Mesothelial cell of epicardium (in vitro differentiated cells): Measurements from ENCODE around the gene RIN1. TPM values are rescaled to one million over a fixed set of nuclear protein-coding genes. Genes with fewer than 3 reads are reported as not detected.

ENCODE experiments used
- DNase-seq, 2 experiments: peaks; one replicate each; pipeline ENCODE4 v3.0.0; 2021; ENCODE audit warnings: low spot score in 2 of 2; ENCODE audit not compliant: unreplicated experiment in 2 of 2
- H3K27ac Mint-ChIP-seq: 2 replicates; pipeline ENCODE4 v1.8.0; 2021; ENCODE audit warnings: mixed read lengths
- H3K27me3 Mint-ChIP-seq: 2 replicates; pipeline ENCODE4 v1.8.0; 2021; ENCODE audit warnings: low read depth, mixed read lengths
- H3K36me3 Mint-ChIP-seq: 2 replicates; pipeline ENCODE4 v1.8.0; 2021; ENCODE audit warnings: mixed read lengths
- H3K4me1 Mint-ChIP-seq: 2 replicates; pipeline ENCODE4 v1.8.0; 2021; ENCODE audit warnings: mixed read lengths
- H3K4me3 Mint-ChIP-seq: 2 replicates; pipeline ENCODE4 v1.8.0; 2021; ENCODE audit warnings: mild to moderate bottlenecking, moderate library complexity, mixed read lengths
- H3K9me3 Mint-ChIP-seq: 2 replicates; pipeline ENCODE4 v1.8.0; 2021; ENCODE audit warnings: mixed read lengths
- total RNA-seq: library from RNA; stranded (reverse); gene quantifications from 3 replicates; pipeline ENCODE4 v1.2.1, GENCODE V29; 2021
- TF ChIP-seq, protein P1 (sequence below): fragments of 200-600 bp; sonication (generic); IDR thresholded peaks from one replicate; pipeline ENCODE4 v1.5.0; 2021; ENCODE audit warnings: antibody characterized with exemption; ENCODE audit not compliant: unreplicated experiment

Gene RIN1
- total RNA-seq, 1 donor from 2014 or later, result 7.1 TPM

DNA sequence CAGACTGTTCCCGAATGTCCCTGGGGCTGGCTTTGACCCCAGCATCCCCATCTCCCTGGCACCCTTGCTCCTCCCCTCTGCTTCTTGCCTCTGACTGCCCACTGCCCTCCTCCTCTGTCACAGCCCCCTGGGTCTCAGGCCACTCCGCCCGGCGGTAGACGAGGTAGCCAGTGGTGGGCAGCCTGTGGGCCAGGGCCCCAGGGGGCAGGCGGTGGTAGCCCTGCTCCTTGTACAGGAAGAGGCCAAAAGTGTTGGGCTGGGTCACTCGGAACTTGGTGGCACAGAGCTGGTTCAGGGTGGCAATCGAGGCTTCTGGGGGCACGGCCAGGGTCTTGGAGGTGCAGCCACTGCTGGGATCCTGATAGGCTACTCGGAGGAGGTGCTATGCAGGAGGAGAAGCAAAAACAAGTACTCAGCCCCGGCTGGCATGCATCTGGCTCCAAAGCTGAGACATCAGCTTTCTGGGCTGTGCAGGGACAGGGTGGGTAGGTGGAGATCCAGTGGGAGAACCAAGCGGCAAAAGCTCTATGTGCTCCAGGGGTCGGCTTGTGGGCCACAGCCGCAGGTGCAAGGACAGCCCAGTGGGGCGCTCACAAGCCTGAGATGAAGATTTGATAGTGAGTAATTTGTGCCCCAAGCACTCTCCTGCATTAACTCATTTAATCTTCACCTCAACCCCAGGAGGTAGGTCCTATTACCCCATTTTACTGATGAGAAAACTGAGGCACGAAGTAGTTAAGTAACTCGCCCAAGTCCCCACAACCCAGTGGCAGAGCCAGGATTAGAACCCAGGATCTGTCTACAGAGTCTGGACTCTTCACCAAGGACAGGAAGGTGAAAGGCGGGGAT lies 3.6 kb downstream of the RIN1 start:
- H3K4me1 Mint-ChIP-seq, result peaks cover 24% of the 10 kb centered on the region
- no peak overlapping the region for H3K27ac Mint-ChIP-seq
- peaks cover 7% of the 10 kb centered on the region for H3K27me3 Mint-ChIP-seq
- H3K4me3 Mint-ChIP-seq, result no peak overlapping the region
- DNase-seq, result no peak
- no peaks in the 10 kb centered on the region for H3K36me3 Mint-ChIP-seq
- no peaks in the 10 kb centered on the region for H3K9me3 Mint-ChIP-seq
- TF ChIP-seq, protein P1, sequence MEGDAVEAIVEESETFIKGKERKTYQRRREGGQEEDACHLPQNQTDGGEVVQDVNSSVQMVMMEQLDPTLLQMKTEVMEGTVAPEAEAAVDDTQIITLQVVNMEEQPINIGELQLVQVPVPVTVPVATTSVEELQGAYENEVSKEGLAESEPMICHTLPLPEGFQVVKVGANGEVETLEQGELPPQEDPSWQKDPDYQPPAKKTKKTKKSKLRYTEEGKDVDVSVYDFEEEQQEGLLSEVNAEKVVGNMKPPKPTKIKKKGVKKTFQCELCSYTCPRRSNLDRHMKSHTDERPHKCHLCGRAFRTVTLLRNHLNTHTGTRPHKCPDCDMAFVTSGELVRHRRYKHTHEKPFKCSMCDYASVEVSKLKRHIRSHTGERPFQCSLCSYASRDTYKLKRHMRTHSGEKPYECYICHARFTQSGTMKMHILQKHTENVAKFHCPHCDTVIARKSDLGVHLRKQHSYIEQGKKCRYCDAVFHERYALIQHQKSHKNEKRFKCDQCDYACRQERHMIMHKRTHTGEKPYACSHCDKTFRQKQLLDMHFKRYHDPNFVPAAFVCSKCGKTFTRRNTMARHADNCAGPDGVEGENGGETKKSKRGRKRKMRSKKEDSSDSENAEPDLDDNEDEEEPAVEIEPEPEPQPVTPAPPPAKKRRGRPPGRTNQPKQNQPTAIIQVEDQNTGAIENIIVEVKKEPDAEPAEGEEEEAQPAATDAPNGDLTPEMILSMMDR, result no peak

DNA sequence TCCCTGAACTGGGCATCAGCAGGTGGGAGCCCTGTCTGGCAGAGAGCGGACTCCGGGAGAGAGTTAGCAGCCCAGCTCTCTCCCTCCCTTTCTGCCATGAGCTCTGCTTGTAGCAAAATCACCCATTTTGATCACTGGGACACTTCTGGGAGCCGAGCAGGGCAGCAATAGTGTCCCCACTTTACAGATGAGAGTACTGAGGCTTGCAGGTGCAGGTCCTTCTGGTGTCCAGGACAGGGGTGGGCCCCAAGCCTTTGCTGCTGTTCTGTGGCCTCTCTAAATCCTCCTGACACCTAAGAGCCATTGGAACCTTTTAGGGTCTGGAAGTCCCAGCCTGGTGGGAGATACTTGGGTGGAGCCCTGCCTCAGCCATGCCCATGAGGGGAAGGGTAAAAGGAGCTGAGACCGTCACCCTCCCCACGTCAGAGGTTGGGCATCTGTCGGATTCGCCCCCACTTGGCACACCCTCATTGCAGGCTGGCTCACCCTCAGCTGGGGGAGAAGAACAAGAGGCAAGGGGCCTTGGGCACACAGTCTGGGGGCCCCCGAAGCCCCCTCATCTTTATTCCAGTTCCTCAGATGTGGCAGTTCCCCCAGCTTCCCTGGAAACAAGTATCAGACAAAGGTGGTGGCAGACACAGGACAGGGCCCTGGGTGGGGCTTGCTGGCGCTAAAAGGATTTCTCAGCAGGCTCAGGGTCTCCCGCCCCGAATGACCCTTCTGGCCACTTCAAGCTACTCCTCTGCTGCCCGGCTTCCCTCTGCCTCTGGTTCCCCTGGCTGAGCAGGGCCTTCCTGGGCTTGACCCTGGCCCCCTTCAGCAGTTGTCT lies 4.5 kb downstream of the RIN1 start:
- no peak overlapping the region for H3K4me3 Mint-ChIP-seq
- TF ChIP-seq, protein P1, result no peak
- H3K9me3 Mint-ChIP-seq, result no peaks in the 10 kb centered on the region
- no peaks in the 10 kb centered on the region for H3K36me3 Mint-ChIP-seq
- no peak for DNase-seq
- peaks cover 28% of the 10 kb centered on the region for H3K4me1 Mint-ChIP-seq
- H3K27ac Mint-ChIP-seq, result no peak overlapping the region
- H3K27me3 Mint-ChIP-seq, result peaks cover 7% of the 10 kb centered on the region

DNA sequence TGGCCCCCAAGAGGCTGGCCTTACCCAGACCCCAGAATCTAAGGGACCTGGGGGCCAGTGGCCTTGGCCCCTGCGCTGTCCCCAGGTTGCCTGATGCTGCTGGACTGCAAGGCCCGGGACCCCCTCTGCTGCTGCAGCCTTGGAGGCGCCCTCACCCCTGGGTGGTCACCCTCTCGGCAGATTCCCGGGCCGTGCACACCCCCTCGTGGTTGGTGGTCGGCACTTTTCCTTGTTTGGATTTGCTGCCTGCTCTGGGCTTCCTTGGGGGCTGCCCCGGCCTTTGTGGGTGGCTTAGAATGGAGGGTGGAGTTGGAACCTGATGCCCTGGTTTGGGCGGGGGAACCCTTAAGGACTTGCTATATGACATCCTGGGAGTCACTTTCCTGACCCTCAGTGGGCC lies 5.3 kb downstream of the RIN1 start:
- Mint-ChIP-seq H3K27me3 (peaks cover 3% of the 10 kb centered on the region), H3K9me3 (no peaks in the 10 kb centered on the region), H3K4me3 (no peak overlapping the region), H3K4me1 (peaks cover 27% of the 10 kb centered on the region), H3K36me3 (no peaks in the 10 kb centered on the region), H3K27ac (no peak overlapping the region)
- TF ChIP-seq, protein P1, result no peak
- DNase-seq, result no peak

DNA sequence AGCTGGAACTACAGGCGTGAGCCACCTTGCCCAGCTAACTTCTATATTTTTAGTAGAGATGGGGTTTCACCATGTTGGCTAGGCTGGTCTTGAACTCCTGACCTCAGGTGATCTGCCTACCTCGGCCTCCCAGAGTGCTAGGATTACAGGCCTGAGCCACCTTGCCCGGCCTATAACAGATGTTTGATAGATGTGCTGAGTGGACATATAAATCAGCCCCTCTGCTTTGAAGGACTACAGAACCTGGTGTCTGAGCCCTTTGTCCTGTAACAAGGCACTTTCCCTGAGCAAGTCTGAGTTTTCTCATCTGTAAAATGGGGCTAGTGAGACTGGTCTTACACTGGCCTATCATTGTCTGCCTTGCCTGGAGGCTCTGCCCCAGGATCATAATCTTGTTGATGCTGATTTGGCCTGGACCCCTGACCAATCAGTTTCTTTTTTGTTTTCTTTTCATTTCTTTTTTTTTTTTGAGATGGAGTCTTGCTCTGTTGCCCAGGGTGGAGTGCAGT lies 7.0 kb downstream of the RIN1 start:
- no peaks in the 10 kb centered on the region for H3K27me3 Mint-ChIP-seq
- H3K36me3 Mint-ChIP-seq, result no peaks in the 10 kb centered on the region
- DNase-seq, result no peak
- TF ChIP-seq, protein P1, result no peak
- H3K9me3 Mint-ChIP-seq, result no peaks in the 10 kb centered on the region
- peaks cover 38% of the 10 kb centered on the region for H3K4me1 Mint-ChIP-seq
- no peak overlapping the region for H3K27ac Mint-ChIP-seq
- no peak overlapping the region for H3K4me3 Mint-ChIP-seq

DNA sequence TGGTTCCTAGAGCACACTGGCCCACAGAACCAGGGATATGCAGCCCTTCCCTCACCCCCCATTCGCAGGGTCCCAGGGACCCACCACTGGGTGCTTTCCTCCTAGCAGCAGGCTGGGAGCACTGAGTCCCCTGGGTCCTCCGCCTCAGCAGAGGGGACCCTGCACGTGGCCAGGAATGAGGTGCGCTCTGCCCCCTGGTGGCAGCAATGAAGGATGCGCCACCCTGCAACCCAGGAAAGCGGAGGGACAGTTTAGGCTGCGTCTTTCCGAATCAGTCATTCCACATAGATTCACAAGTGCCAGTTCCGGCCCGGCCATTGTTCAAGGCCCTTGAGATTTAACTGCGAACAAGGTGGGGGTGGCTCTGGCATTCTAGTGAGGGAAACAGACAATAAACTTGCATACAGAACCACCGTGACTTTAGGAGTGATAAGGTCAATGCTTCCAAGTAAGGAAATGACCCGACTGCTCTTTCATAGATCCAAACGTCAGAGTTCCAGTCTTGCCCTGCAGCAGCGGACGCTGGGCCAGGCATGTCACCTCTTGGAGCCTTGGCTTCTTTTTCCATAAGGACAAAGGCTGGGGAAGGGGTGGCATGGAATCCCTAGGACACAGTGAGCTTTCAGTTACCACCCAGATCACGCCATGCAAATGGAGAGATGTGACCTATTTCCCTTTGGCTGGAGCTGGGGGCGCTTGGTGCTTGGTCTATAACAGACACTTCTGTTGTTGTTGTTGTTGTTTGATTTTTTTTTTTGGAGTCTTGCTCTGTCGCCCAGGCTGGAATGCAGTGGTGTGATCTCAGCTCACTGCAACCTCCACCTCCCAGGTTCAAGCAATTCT lies 7.7 kb downstream of the RIN1 start:
- H3K9me3 Mint-ChIP-seq, result no peaks in the 10 kb centered on the region
- DNase-seq, result peak; percentile 64 to 86
- H3K27me3 Mint-ChIP-seq, result no peaks in the 10 kb centered on the region
- peak overlapping the region; percentile 73 for H3K27ac Mint-ChIP-seq
- no peaks in the 10 kb centered on the region for H3K36me3 Mint-ChIP-seq
- peak overlapping the region; percentile 17 for H3K4me3 Mint-ChIP-seq
- H3K4me1 Mint-ChIP-seq, result peaks cover 40% of the 10 kb centered on the region
- TF ChIP-seq, protein P1, result peak; percentile 98
